Kidney glomerular epithelial cell (primary cell): ENCODE measurements around the gene CADM3.

Experiments
- DNase-seq: peaks from one replicate; lab custom pipeline; 2025; lab: John Stamatoyannopoulos, UW

The CADM3 gene

DNA sequence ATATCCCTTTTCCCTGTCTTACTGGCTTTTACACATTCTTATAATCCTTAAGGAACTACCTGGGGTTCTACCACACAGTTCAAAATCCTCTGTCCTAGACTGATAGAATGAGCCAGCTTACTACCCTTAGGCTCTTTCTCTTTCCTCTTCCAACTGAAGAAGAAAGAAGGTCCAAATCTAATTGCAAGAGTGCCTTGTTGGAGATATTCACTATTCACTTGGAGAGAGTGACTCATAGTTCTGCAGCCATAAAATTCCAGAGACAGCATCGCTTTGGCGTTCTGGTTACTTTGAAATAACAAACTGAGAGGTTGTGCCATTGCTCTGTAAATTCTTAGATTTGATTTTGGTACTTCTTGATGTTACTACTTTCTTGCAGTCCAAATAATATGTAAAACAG is 4.2 kb downstream of the CADM3 start:
- no peak for DNase-seq

DNA sequence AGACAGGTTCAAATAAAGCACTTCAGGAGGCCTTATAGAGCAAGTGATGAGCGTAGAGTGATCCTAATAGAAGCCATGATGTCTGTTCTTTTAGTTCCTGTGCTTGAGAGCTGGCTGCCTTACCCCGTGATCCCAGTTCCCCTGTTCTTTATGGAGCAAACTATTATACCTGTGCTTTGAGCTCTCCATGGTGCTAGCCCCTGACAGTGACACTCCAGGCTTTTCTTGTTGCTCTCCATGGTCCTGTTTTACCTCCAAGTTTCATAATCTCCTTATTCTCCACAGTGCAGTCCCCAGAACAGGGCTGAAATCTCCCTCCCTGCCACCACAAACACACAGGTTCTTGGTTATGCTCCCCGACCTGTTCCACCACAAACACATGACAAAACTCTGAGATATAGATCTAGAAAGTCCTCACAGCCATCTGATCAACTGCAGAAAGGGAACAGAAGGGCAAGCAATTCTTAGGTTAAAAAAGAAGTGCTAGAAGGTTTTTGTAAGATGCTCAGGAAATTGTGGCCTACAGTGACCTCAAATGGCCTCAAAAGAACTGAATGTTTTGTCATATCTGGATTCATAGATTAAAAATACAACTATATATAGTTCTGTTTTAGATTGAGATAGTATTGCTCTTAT is 6.0 kb downstream of the CADM3 start:
- peak; percentile 87 for DNase-seq

DNA sequence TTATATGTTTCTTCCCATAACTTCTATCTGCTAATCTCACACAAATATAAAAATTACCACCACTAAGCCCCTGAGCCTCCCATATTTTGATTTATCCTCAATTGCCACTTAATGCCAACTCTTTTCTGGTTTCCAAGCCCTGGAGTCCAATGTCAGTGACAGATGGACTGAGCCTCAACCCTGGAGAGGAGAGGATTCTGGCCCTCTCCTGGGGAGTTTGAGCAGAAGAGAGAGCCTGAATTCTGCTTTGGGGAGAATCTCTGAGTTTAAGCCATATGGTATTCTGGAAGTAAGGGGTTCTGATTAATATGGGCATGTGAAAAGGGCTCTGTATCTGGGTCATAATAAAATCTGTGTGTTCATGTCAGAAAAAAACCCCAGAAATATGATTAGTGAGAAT is 8.5 kb downstream of the CADM3 start:
- no peak for DNase-seq

DNA sequence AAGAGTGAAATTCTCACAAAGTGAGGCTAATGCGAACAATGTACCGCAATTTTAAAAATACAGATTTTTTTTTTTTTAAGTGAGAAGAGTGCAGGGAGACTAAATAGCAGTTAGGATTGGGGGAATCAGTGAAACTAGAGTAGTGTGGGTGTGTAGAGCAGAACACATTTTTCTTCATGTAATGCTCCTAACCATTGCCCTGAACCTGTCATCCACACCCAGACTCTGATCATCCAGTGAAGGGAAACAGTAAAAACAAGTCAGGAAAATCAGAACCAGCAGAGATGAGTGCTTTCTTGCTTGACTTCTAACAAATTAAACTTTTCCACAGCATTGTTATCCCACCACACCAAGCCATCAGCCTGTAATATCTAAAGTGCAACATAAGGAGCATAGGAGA is 9.1 kb downstream of the CADM3 start:
- no peak for DNase-seq

DNA sequence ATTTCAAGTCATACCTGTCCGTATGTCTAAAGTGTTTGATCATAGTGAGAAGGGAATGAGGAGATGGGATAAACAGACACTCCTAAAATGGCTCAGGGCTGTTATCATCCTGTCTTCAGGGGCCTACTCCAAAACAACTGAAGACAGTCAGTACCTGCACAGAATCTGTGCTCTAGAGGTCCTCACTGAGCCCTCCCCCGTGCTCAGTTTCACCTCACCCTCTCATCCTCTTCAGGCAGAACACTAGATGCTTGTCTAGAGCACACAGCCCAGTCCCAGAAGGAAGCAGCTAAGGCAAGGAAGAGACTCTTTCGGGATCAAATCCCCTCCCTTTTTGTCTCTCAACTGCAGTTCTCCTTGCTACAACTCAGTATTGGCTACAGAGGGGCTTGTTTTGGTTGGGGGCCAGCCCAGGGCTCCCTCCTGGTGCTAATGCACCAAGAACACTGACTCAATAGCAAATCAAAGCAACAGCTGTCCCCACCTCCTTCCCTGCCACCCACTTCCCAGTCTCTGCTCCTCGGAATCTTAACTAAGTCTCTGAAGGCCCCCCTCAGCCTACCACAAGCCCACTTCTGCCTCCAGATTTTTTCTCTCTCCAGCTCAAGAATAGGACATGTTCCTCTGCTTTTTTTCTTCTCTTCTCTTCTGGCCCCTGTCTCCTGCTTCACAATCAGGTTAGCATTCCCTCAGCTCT is 10.1 kb downstream of the CADM3 start:
- no peak for DNase-seq

DNA sequence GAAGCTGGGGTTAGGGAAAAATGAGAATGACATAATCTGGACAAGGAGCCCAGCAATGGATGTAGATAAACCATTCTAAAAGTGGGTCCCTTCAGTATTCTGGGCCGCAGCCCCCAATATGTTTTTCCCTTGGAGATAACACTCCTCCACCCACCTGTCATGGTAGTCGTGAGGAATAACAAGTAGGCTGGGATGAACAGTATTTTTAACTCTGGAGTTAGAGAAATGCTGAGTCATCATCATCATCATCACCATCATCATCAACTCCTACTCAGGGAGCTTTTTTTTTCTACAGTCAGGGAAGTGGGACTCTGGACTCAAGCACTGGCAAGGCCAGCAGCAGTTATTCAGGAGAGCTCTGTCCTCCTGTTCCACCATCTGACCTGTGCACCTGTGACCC is 12.8 kb downstream of the CADM3 start:
- no peak for DNase-seq

DNA sequence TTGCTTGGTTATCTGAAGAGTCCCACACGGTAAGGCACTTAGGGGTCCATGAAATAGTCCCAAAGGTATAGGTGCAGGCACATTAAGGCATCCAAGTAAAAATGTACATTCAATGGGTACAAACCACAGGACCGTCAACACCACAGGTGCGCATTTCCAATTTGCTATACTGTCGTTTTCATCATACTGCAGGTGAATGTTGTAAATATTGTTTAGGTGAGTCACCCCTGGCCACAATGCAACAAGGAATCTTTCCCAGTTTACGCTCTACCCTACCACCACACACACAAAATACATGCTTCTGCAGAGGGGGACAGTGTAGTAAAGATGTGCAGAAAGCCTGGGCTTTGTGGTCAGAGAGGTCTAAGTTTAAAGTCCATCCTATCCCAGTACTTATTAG is 13.7 kb downstream of the CADM3 start:
- DNase-seq = no peak

DNA sequence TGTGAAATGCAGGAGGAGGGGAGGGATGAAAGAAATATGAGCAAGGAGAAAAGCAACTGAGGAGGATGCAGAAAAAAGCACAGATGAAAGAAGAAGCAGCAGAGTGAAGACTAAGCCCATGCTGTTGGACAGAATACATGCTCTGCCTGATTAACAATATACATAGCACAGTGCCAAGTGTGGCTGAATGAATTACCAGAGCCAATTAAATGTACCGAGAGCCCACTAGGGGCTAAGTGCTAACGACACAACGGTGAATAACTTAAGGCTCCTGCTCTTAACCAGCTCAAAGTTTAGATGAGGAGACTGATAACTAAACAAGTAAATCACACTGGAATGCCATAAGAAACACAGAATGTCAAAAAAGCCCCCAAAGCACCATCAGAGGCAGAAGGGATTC is 15.6 kb downstream of the CADM3 start:
- no peak for DNase-seq

DNA sequence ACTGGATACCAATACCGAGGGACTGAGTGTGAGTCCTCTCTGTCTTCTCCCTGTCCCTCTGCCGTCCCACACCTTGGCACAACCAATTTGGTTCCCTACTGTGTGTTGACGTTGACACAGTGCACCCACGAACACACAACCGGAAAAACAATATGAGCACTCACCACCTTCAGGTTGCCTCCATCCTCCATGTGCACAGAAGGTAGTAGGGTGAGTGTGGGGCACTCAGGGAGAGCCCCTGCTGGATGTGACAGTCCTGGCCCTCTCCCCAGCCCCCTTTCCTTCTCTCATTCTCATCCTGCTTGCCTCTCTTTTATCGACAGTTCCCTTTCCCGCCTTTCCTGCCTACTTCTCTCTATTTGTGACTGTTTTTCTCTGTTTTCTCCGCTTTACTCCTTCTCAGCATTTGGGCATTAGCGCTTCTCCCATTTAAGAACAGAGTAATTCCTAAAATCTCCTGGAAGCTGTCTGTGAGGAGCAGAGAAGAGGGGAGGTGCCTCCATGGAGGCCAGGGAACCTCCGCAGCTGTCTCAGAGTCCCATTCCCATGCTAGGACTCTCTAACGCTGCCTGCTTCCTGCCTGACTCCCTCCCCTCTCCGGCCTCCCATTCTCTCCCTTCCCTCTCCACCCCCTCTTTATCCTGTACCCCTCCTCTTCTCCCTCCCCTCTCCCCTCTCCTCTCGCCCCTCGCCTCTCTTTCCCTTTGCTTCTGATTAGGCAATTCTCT is 16.4 kb downstream of the CADM3 start:
- DNase-seq = no peak

DNA sequence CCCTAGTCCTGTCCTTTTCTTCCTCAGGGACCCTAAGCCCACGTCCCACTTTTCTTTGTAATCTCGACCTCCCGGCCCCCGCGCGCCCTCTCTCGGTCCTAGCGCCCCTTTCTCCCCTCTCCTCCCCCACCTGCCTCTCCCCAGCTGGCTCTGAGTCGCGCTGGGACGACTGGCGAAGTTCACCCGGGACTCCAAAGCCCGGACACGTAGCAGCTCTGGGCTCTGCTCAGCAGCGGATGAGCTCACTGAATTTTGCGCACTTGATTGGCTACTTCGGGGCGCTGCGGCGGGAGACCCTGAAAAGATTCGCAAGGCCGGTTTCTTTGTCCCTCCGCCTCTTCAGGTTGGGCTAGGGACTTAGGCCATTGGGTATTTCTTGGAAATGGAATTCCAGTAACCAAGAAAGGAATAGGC is 17.0 kb downstream of the CADM3 start:
- no peak for DNase-seq

DNA sequence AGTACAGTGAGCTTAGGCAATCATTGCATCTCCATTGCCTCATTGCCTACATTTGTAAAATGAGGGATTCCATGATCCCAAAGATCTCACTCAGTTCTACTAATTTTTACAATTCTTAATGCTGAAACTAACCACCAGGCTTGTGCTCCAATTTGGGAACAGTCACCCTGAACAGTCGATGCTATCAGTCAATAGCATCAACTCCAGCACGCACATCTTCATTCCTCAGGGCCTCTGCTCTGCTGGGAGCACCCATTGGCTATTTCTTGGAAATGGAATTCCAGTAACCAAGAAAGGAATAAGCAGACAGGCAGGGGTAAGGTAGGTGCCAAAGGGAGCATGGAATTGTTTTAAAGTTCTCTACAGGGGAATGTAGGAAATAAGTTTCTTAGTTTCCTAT is 19.0 kb downstream of the CADM3 start:
- no peak for DNase-seq

DNA sequence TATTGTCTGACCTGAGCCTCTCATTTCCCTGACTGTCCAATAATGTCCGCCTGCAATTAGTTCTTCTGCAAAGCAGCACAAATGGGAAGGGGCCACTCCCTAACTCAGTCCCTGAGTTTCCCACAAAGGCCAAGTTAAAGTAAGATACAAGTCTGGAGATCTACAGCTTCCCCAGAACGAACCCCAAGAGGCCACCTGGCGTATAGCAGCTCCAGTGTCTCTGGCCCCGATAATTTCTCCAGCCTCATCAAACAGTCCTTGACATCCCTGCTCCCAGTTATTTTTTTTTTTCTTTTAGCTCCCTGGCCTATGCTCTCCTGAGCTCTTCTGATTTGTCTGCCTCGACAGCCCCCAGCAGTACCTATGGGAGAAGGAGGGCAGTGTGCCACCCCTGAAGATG is 25.1 kb downstream of the CADM3 start:
- no peak for DNase-seq

DNA sequence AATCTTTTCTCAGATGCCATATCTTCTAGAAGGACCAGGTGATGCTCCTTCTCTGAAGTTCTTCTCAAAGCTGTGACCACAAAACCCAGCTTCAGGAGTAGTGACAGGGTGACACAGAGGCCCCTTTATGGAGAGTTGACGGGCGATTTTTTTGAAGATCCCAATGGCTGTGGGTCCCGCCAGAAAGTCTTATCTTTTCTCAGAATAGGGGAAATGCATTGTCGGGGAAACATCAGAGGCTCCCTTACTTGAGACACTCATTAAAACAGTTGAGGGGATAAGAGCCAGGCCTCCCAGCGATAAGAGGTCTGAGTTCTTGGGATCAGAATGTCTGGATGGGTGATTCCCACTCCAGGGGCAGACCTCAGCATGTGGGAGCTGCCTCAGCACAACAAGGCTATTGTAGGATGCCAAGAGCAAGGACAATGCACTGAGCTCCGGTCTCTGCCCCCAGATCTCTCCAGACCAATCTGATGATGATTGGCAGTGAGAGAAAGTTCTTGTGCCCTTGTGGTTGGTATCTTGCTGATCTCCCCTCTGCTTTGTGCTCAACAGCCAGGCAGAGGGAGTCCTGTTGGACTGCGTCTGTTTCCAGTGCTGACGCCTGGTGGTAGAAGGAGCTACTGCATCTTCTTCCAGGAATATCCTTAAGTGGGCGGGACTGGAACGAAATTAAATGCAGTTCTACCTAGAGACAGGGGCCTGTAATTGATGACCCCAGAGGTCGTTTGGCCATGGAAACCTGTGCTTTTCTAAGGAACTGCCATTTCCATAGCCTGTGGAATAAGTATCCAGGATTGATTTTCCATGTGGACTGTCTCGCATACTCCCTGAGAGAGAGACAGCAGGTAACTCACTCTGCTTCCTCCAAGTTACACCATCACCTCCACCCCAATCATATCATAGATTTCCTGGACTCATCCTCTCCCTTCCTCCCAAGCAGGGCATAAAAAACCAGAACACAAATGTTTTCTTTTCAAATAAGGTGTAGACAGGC is 26.4 kb downstream of the CADM3 start:
- DNase-seq = peak; percentile 80

DNA sequence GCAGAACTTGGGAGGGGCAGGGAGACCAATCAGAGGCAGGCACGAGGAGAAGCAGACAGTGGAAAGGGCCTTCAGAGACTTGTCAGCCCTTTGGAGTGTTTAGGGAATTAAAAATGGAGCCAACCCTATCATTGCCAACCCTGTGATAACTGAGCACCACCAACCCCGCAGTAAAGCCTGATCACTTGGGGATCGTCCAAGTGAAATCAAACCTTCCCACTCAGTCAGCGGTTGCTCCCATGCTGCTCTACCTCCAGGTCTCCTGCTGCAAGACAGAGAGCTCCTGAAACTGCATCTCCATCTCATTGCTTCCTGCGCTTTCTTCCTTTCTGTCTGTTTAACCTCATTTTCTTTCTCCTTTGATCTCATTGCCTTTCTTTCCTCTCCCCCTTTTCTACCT is 28.5 kb downstream of the CADM3 start:
- no peak for DNase-seq

DNA sequence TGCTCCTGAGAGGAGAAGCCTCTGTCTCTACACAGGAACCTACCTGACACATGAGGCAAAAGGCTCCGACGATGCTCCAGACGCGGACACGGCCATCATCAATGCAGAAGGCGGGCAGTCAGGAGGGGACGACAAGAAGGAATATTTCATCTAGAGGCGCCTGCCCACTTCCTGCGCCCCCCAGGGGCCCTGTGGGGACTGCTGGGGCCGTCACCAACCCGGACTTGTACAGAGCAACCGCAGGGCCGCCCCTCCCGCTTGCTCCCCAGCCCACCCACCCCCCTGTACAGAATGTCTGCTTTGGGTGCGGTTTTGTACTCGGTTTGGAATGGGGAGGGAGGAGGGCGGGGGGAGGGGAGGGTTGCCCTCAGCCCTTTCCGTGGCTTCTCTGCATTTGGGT is 29.4 kb downstream of the CADM3 start:
- no peak for DNase-seq

DNA sequence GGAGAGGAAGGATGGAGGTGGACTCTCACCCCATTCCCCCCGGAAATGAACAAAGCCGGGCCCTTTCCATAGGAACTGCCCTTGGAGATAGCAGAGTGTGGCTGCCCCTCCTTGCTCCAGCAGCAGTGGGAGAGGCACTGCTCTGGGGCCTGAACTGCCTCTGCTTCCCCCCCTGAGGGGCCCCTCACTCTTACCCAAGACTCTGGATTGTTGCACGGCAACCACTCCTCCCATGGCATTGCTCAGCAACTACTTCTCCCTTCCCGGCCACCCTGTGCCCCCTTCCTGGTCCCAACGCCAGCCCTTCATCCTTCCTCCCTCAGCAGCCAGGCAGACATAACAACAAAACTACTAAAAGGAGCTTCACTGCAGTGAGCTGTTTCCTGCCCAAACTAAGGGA is 30.2 kb downstream of the CADM3 start:
- no peak for DNase-seq

DNA sequence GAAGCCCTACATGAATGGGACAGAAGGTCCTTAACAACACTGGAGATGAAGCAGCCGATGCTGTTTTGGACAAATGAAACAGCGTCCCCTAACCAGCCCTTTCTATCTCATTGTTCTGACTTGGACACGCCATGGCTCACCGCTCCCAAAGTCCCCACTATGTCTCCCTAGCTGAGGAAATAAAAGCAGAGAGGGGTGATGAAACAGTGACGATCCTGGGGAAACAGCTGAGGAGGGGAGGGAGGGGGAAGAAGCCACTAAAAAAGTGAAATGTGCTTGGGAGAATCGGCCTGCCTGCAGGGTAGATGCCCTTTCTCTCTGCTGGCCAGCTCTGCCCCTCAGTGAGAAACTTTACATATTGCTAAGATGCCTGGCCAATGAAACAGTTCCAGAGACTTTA is 32.2 kb downstream of the CADM3 start:
- no peak for DNase-seq

DNA sequence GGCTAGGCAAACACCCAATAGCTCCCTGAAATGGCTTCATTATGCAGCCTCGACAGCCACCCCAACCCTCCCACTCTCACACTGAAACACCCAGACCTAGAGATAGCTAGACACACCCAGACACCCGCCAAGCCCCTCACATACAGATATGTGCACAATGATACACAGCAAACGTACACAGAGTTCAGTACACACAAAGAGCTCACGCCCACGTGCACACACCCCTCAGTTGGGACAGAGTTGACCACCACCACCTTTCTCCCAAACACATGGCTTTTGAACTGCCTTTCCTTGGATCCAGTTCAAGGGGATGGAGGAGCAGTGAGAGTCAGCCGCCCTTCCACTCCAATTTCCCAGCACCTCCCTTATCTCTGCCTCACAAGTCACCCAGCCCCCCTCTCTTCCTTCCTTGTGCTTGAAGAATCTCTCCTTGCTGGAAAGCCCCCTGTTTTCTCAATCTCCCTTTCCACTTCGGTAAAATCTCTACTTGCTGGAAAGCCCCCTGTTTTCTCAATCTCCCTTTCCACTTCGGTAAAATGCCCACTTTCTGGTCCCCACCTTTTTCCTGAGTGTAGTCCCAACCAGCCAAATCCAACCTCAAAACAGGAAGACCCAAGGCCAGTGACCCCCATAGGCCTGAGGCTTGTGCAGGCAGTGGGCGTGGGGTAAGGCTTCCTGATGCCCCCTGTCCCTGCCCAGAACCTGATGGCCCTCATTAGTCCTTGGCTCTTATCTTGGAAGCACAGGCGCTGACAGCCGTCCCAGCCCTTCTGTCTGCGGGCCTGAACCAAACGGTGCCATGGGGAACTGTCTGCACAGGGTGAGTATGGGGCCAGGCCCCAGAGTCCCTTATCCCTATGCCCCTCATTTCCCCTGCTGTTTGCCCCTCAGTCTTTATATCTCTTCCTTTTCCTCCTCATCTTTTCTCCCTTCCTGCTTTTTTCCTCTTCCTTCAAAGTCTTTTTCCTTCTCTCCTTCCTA is 33.0 kb downstream of the CADM3 start, which contains the start of gene ACKR1:
TSS of gene ACKR1 (plus strand) at position 715 of the 981 bp plus-strand sequence. CDS start at position 800, 85 bp downstream.
- no peak for DNase-seq

DNA sequence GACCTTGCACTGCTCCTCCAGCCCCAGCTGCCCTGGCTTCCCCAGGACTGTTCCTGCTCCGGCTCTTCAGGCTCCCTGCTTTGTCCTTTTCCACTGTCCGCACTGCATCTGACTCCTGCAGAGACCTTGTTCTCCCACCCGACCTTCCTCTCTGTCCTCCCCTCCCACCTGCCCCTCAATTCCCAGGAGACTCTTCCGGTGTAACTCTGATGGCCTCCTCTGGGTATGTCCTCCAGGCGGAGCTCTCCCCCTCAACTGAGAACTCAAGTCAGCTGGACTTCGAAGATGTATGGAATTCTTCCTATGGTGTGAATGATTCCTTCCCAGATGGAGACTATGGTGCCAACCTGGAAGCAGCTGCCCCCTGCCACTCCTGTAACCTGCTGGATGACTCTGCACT is 33.8 kb downstream of the CADM3 start:
- DNase-seq = no peak

DNA sequence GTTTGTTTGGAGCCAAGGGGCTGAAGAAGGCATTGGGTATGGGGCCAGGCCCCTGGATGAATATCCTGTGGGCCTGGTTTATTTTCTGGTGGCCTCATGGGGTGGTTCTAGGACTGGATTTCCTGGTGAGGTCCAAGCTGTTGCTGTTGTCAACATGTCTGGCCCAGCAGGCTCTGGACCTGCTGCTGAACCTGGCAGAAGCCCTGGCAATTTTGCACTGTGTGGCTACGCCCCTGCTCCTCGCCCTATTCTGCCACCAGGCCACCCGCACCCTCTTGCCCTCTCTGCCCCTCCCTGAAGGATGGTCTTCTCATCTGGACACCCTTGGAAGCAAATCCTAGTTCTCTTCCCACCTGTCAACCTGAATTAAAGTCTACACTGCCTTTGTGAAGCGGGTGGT is 34.7 kb downstream of the CADM3 start:
- no peak for DNase-seq

DNA sequence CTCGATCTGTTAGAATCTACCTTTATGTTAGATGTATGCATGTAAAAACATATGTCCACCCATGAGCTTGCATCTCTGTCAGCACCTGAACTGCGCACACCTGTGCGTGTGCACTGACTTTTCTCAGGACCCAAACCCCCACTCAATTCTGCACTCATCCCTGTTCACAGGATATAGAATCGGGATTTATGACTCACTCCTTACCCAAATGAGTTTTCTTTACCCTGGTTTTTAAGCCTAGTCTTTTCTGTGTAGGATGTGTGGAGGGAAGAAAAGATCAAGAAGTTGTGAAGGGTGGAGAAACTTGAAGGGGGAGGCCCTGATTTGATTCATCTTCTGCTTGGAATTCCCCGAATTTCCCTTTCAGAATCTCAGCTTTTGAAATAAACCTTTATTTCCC is 35.7 kb downstream of the CADM3 start:
- no peak for DNase-seq
